Breast epithelium (tissue), 3 donors: ENCODE measurements around the gene GPC5.

Experiments
- CTCF ChIP-seq, 3 donors: fragments of 450-650 bp; IDR thresholded peaks; one replicate each; pipeline ENCODE4 v1.5.1; 2016 to 2017; ENCODE audit warnings: antibody characterized with exemption in 3 of 3, mild to moderate bottlenecking in 3 of 3, moderate library complexity in 3 of 3
- POLR2A ChIP-seq: fragments of 450-650 bp; IDR thresholded peaks from one replicate; pipeline ENCODE4 v1.6.1; 2016; ENCODE audit warnings: antibody characterized with exemption, mild to moderate bottlenecking, moderate library complexity
- POLR2AphosphoS5 ChIP-seq, 3 donors: sonication (generic); formaldehyde crosslinking; IDR thresholded peaks; one replicate each; pipeline ENCODE4 v1.6.1; 2017; ENCODE audit warnings: antibody characterized with exemption in 3 of 3

GRCh38 chr13:92514420-92515125 is 1116.2 kb downstream of the GPC5 start:
- TF ChIP-seq POLR2AphosphoS5 (IDR thresholded peaks at IDR 0.05) = no peak
- TF ChIP-seq CTCF (IDR thresholded peaks at IDR 0.05) = no peak
- no peak for TF ChIP-seq POLR2A
